ENCODE measurements around the gene C1QL1. TPM values are rescaled to one million over a fixed set of nuclear protein-coding genes. Genes with fewer than 3 reads are reported as not detected.

C1QL1 gene
- total RNA-seq, result 36.2 and 37.0 TPM in 2 replicates
- long read RNA-seq, result 0 reads

DNA sequence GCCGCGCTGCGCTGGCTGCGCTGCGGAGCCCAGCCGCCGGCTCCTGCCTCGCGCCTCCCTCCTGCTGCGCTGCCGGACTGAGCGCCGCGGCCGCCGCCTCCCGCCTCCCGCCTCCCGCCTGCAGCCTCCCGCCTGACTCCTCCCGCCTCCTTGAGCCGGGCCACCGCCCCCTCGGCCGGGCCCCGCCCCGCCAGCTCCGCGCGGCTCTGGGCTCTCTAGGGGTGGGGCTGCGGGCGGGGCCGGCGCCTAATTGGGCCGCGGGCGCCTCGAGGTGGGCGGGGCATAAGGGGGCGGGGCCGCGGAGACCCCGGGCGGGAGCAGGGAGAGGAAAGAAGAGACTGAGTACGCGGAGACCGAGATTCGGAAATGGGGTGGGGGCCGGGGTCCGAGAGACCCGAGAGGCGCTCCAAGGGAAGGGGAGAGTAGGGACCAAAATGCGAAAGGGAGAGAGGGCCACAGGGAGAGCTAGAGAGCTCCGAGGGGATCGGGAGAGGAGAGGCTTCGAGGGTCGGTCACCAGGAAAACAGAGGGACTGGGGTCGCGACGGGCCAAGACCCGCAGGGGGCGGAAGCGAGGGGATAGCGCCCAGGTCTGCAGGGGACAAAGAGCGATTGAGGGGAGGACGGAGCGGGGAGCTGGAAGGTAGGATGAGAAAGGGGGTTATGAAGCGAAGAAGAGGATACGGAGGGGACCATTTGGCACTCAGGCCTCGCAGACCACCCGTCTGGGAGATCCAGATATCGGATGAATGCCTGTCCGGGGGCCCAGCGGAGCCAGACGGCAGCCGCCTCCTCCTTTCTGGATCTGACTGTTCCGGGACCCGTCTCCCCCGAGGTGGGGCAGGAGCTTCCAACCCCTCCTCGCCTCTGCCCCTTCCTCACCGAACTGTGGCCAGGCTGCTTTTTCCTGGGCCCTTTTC, at the start of gene C1QL1:
TSS of gene C1QL1 (minus strand) at position 79 of the 919 bp plus-strand sequence. CDS start 255 bp downstream, outside the sequence.
- TF ChIP-seq, protein P1, sequence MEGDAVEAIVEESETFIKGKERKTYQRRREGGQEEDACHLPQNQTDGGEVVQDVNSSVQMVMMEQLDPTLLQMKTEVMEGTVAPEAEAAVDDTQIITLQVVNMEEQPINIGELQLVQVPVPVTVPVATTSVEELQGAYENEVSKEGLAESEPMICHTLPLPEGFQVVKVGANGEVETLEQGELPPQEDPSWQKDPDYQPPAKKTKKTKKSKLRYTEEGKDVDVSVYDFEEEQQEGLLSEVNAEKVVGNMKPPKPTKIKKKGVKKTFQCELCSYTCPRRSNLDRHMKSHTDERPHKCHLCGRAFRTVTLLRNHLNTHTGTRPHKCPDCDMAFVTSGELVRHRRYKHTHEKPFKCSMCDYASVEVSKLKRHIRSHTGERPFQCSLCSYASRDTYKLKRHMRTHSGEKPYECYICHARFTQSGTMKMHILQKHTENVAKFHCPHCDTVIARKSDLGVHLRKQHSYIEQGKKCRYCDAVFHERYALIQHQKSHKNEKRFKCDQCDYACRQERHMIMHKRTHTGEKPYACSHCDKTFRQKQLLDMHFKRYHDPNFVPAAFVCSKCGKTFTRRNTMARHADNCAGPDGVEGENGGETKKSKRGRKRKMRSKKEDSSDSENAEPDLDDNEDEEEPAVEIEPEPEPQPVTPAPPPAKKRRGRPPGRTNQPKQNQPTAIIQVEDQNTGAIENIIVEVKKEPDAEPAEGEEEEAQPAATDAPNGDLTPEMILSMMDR (IDR thresholded peaks at IDR 0.05; ENCODE audit: unreplicated experiment), result peak; percentile 58
- no peaks in the 10 kb centered on the region for H3K9me3 Mint-ChIP-seq (ENCODE audit: low read depth)
- no peak within 1 kb of the TSS for H3K27ac Mint-ChIP-seq
- H3K27me3 Mint-ChIP-seq, result peaks cover 83% of the 10 kb centered on the region
- H3K4me3 Mint-ChIP-seq (ENCODE audit: low read depth), result peak within 1 kb of the TSS; percentile 79
- H3K36me3 Mint-ChIP-seq (ENCODE audit: insufficient read depth), result no peaks in the 10 kb centered on the region
- peaks cover 6% of the 10 kb centered on the region for H3K4me1 Mint-ChIP-seq (ENCODE audit: low read depth)
- DNase-seq (ENCODE audit: low spot score, unreplicated experiment), result peak; percentile 90

GRCh38 chr17:45016823-45017222, 48.7 kb upstream of the C1QL1 start:
- no peaks in the 10 kb centered on the region for H3K36me3 Mint-ChIP-seq (ENCODE audit: insufficient read depth)
- no peak for DNase-seq (ENCODE audit: low spot score, unreplicated experiment)
- peaks cover 31% of the 10 kb centered on the region for H3K27me3 Mint-ChIP-seq
- H3K27ac Mint-ChIP-seq, result no peak overlapping the region
- peaks cover 34% of the 10 kb centered on the region for H3K4me1 Mint-ChIP-seq (ENCODE audit: low read depth)
- TF ChIP-seq, protein P1 (IDR thresholded peaks at IDR 0.05; ENCODE audit: unreplicated experiment), result peak; percentile 31
- H3K9me3 Mint-ChIP-seq (ENCODE audit: low read depth), result no peaks in the 10 kb centered on the region
- no peak overlapping the region for H3K4me3 Mint-ChIP-seq (ENCODE audit: low read depth)

DNA sequence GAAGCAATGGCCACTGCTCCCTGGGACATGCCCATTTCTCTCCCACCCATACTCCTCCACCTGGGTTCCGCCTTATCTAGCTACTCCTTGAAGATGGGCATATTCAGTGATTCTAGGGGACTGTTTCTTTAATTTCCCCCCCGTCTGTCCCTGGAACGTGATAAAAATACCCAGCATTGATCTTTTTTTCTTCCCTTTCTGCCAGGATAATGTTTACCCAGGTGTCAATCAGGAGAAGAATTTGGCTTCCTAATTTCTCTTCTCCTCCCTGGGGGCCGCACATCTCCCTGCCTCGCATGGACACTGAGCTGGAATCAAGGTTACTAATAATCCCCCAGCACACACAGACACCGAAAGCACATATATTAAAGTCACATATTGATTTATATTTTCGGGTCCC, 48.1 kb upstream of the C1QL1 start:
- Mint-ChIP-seq H3K27ac (peak overlapping the region; percentile 63), H3K27me3 (peaks cover 28% of the 10 kb centered on the region), H3K4me1 (ENCODE audit: low read depth) (peaks cover 31% of the 10 kb centered on the region), H3K9me3 (ENCODE audit: low read depth) (no peaks in the 10 kb centered on the region), H3K36me3 (ENCODE audit: insufficient read depth) (no peaks in the 10 kb centered on the region), H3K4me3 (ENCODE audit: low read depth) (no peak overlapping the region)
- TF ChIP-seq, protein P1 (IDR thresholded peaks at IDR 0.05; ENCODE audit: unreplicated experiment), result no peak
- DNase-seq (ENCODE audit: low spot score, unreplicated experiment), result no peak

GRCh38 chr17:45013021-45013997, 45.2 kb upstream of the C1QL1 start:
- Mint-ChIP-seq H3K4me3 (ENCODE audit: low read depth) (no peak overlapping the region), H3K27ac (peak overlapping the region; percentile 10), H3K27me3 (peaks cover 16% of the 10 kb centered on the region), H3K4me1 (ENCODE audit: low read depth) (peaks cover 18% of the 10 kb centered on the region), H3K36me3 (ENCODE audit: insufficient read depth) (no peaks in the 10 kb centered on the region), H3K9me3 (ENCODE audit: low read depth) (no peaks in the 10 kb centered on the region)
- no peak for DNase-seq (ENCODE audit: low spot score, unreplicated experiment)
- TF ChIP-seq, protein P1 (IDR thresholded peaks at IDR 0.05; ENCODE audit: unreplicated experiment), result no peak

GRCh38 chr17:45011767-45012166, 43.7 kb upstream of the C1QL1 start:
- Mint-ChIP-seq H3K9me3 (ENCODE audit: low read depth) (no peaks in the 10 kb centered on the region), H3K4me3 (ENCODE audit: low read depth) (no peak overlapping the region), H3K27me3 (peaks cover 23% of the 10 kb centered on the region), H3K27ac (no peak overlapping the region), H3K36me3 (ENCODE audit: insufficient read depth) (no peaks in the 10 kb centered on the region), H3K4me1 (ENCODE audit: low read depth) (peaks cover 23% of the 10 kb centered on the region)
- no peak for DNase-seq (ENCODE audit: low spot score, unreplicated experiment)
- TF ChIP-seq, protein P1 (IDR thresholded peaks at IDR 0.05; ENCODE audit: unreplicated experiment), result no peak
